HG02970 (cell line): ENCODE measurements around the gene AATK.

Experiments
- ATAC-seq: cut with Tn5 transposase; IDR thresholded peaks from one replicate; pipeline ENCODE4 v1.9.1; 2021; ENCODE audit warnings: mild to moderate bottlenecking, moderate library complexity, moderate number of reproducible peaks; ENCODE audit not compliant: unreplicated experiment, low FRiP score

The AATK gene

DNA sequence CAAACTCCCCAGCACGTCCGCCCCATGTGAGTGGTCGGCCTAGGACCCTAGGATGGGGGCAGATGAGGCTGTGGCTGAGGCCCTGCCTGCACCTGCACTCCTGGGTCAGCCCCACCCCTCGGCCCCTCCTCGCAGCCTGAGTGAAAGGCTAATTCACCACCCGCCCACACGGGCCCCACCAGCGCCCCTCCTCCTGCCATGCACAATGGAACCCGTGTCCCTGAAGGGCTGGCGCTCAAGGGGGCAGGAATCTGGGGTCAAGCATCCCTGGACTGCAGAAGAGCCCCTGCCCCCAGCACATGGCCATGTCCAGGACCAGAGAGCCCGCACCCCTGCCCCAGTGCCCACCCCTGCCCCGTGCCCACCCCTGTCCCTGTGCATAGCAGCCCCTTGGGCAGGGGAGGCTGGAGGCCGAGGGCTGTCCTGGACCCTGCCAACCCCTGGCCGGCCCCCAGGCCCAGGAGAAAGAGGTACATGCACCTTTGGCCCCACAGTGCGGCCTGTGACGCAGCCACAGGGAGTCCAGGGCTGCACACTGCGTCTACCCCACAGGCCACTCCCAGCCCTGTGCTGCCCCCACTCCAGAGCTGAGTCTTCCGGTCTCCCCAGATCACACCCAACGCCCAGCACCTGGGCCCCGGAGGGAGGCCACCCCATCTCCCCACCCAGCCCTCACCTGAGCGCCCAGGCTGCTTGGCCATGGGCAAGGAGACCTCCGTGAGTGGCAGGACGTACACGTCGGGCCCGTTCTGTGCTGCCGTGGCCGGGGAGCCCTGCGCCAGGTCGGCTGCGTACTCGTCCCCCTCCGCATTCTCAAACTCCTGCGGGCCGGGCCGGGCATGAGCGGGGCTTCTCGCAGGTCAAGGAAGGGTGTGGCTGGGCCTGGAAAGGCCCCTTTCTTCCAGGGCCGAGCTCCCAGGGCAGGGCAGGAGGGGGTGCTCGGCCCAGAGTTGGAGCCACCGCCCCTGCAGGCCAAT, 35.3 kb downstream of the AATK start:
- ATAC-seq, result no peak

DNA sequence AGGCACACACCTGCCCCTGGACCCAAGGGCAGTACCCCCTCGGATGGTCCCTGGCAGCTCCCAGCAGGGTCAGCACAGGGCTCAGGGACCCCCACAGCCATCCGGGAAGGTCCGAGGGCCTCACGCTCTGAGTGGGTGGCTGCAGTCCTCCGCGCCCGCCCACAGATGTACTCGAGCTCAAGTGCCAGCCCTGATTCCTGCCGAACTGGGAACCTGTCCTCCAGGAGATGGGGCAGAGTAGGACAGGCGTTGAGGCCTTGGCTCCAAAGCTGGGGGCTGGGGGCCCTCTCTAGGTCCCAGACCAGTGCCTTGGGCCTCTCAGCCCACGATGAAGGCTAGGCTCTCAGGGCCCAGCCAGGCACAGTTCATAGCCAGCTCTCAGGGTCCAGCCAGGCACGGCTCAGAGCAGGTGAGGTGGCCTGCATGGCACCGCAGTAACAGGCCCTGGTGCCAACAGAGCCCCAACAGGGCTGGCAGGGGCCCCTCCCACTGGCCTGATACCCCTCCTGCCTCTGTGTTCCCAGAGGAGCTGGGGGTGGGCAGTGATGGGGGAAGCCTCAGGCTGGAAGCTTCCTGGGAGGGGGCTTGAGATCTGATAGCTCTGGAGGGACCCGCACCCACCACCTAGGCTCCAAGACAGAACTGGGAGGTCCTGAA, 36.2 kb downstream of the AATK start:
- no peak for ATAC-seq

DNA sequence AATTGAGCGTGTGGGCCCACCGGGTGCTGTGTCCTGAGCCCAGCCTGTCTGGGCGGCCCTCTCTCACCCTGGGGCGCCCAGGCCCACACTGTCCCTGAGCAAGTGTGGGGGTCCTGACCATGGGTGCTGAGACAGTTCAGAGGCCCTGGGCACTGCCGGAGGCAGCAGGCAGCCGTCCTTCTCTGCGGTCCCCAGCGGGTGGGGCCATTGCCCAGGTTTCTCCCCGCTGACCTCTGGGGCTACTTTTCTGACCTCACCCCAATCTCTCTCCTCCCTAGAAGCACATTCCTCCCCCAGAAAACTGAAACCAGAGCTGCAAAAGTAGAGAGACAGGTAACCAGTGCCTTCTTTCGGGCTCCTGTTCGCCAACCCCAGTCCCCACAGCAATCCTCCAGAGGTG, 36.7 kb downstream of the AATK start:
- ATAC-seq, result no peak

DNA sequence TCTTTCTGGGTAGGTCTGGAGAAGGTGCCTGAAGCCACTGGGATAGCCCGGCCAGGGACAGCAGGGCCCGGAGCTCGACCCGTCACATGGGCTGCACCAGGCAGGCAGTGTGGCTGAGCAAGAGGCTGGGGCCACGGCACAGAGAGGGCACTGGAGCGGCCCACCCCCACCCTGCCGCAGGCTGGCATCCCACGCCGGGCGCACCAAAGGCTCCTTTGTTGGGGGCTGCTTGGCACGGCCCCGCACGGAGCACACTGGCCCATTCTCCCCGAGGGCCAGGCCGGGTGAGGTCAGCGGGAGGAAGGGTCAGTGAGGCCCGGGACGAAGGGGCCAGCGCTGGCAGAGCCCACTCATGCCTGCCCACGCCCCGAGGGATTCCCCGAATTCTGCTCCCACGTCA, 37.2 kb downstream of the AATK start:
- ATAC-seq, result no peak

DNA sequence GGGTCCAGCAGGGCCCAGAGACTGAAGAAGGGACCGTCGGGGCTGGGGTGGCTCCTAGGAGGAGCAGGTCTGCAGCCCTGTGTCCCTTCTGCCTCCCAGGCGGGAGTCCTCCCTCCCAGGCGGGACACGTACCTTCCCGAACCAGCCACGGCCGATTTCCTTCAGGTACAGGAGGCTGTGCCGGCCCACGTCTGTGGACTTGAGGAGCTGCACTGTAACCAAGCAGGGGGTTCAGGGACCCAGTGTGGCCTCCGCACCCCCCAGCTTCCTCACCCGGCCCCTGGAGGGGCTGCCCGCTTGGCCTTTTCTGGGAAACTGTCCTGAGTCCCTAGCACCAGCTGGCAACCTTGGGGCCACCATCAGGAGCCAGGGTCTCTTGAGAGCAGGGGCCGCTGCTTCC, 37.7 kb downstream of the AATK start:
- ATAC-seq, result no peak

DNA sequence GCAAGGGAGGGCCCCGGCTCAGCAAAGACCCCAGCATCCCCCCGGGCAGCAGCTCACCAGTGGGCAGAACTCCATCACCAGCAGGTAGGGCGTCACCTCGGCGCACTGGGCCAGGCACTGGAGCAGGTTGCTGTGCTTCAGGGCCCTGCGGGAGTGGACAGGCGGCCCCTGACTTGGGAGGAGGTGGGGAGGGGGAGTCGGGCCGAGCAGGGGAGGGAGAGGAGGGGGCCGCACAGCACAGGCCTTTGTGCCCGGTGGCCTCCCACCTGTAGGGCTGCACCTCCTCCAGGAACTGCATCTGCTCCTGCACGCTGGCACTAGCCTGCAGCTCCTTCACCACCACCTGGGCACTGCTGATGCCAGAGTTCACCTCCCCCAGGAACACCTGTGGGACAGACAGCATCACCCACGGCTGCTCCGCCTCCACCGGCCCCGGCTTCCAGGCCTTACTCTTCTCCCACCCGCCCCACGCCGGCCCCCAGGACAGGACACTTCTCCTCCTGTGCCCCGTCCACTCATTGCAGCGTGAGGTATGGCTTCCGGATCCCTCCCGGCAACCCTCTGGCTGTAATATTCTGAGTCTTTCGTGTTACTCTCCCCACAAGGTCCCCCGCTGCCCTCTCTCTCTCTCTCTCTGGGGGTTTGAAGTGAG, 38.4 kb downstream of the AATK start:
- no peak for ATAC-seq

DNA sequence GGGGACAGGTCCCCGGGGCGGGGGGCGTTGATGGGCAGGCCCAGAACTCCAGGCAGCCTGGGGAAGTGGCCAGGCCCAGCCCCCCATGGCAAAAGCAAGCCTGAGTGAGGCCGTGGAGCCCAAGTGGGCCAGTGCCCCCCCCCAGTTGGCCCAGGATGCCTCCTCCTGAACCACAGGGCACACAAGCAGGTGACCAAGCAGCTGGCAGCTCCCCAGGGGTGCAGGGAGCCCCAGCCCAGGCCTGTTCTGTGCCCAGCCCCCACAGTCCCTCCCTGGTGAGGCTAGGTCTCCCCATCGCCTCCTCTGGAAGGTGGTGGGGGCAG, 38.9 kb downstream of the AATK start:
- ATAC-seq, result no peak

DNA sequence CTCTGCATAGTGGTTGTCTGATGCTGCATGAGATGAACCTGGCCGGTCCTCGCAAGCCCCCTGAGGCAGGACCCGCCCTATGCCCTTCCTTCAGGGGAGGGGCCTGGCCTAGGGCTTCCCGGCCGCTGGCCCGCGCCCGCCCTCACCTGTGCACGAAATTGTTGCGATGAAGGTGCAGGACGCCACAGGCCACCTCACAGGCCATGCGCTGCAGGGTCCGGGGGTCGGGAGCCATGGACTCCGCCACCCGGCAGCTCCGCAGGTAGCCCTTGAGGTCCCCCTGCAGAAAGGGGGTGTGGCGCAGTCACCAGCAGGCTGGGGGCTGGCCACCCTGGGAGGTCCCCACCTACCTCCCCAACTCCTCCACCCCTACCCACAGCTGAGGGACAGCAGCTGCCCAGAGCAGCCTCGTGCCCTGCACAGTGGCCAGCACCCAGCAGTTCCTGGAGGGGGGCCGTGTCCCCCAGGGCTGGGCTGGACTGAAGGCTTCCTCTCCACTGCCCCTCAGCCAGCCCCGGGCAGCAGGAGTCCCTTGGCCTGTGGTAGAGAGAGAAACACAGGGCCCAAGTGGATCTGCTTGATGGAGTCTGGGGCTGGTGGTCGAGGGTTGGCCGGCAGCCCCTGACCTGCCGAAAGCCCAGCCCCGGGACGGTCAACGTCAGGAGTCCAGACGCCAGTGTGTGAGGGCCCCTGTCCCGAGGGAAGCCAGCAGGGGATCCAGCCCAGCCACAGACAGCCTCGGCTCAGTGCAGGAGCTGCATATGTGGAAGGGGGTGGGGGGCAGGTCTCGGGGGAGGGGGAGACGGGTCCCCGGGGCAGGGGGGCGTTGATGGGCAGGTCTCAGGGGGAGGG, 39.5 kb downstream of the AATK start:
- no peak for ATAC-seq

DNA sequence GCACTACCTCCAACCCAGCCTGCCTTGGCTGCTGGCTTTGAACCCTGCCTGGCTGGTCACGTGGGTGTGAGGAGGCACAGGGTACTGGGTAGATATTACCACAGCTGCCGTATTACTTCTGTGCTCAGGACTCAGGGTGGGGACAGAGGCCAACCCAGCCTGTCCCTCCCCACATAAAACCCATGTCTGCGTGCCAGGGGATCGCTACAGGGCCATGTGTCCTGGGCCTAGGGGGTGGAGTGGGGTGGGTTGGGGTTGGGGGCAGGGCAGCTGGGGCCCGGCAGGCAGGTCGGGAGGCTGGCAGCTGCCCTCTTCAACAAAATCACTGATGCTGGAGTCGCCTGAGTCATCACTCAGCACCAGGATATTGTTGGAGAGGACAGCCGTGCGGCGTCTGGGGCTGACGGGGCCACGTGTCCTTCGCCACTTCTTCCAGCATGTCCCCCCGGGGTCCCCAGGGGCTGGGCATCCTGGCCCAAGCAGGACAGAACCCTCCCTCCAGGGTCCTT, 40.4 kb downstream of the AATK start:
- ATAC-seq, result no peak

DNA sequence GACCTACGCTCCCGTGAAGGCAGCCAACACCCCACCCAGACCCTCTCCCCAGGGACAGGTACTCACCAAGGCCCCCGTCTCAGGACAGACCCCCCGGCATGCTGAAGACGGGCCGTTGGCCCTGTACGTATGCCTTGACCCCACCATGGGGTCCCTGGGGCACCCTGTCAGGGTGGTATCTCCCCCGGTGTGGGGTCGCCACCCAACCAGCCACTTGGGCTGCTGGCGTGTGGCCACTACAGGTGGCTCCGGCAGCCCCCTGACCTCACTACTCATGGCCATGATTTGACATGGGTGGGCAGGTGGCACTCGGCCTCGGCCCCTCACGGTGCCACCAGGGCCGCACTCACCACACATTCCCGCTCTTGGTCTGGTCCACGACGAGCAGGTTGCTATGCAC, 41.6 kb downstream of the AATK start:
- no peak for ATAC-seq

DNA sequence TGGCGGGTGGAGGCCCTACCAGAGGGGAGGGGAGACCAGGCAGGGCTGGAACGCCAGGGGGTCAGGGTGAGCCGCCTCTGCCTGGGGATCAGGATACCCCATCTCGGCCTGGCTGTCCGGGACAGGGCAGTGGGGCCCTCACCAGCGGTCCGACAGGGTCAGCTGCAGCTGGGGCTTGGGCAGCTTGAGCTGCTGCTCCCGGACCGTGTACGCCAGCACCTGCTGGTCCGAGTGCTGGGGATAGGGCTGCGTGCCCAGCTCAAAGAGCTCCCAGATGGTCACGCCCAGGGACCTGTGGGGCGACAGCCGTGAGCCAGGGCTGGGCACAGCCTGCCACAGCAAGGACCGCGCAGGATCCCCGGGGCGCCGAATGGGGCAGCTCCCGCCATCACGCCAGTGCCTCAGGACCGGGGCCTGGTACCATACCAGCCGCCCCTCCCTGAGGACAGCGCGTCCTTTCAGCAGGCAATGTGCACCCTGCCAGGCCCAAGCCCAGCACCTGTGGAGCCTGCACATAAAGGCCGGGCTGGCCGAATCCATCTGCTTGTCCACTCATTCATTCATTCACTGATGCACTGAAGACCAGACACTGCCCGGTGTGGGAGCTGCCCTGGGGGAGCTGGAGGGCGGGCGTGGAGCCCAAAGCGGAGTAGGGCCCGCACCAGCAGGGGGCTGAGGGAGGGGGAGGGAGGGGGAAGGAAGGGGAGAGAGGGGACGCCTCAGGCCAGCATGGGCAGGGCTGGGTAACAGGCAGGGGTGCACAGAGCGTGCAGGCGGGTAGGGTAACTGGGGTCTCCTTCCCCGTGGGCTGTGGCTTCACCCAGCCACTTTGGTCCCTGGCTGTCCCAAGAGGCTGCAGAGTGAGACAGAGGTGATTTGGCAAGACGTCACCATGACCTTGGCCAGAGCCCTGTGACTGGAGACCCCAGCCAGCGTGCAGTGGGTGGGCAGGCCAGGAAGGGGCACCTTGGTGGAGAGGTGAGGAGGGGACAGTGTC, 42.7 kb downstream of the AATK start:
- ATAC-seq, result no peak

DNA sequence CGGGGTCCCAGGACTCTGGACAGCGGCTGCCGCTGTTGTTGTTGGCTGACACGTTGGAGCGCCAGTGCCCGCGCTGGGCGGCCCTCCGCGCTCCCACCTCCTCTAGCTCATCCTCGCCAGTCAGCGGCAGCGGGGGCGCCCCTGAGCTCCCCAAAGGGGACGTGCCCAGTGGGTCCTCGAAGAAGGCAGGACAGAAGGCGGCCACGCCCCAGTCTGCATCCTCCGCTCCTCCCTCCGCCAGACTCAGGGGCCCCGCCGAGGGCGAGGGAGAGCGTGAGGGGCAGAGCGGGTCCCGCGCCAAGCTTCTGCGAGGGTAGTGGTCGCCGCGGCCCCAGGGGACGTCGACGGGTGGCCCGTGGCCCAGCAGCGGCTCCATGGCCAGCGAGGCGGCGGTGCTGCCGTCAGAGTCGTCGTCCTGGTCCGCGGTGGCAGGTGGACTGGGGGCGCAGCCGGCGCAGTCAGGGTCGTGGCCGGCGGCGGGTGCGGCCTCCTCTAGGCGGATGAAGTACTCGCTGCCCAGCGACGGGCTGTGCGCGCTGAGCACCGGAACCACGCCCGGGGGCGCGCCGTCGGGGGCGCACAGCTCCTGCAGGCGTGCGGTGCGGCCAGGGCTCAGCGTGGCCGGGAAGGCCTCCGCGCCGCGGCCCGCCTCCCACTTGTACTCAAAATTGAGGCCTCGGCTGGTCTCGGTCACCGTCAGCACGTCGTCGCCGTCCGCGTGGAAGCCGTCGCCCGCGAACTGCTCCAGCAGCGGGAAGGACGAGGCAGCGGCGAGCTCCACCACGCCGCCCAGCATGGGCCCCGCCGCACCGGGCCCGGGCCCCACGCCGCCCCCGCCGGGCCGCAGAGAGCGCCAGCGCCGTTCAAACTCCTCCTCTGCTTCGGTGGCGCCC, 43.9 kb downstream of the AATK start:
- ATAC-seq, result no peak

DNA sequence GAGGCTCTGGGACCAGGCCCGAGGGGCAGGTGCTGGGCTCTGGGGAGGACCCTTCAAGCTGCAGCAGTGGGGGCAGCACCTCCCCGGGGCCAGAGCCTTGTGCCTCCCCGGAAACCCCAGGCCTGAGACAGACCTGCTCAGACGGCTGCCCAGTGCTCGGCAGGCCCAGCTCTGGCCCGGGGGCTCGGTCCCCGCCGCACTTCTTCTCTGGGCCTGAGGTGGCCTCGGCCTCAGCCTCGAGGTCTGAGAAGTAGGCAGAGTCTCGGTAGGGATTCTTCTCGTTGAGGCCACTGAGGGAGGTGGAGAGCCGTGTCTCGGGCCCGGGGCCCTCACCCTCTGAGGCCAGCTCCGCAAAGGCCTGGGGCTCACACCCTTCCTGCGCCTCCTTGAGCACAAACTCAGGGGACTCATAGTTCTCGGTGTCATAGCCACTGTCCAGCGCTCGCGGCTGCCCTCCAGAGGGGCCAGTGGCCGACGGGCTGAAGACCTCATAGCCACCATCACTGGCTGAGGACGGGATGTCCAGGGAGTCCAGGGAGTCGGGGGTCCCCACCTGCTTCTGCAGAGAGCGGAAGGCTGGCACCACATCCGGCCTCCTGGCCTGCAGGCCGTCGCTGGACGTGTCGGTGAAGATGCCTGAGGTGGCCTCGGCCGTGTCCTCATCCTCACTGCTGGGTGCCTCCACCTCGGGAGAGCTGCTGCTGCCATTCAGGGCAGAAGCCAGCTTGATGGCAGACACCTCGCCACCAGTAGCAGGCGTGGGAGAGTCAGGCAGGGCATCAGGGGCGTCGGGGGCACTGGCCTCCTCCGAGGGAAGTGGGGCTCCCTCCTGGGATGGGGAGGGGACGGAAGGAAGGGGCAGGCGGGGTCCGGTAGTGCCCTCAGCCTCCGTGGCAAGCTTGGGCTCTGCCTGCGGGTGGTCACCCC, 45.1 kb downstream of the AATK start:
- ATAC-seq, result no peak

DNA sequence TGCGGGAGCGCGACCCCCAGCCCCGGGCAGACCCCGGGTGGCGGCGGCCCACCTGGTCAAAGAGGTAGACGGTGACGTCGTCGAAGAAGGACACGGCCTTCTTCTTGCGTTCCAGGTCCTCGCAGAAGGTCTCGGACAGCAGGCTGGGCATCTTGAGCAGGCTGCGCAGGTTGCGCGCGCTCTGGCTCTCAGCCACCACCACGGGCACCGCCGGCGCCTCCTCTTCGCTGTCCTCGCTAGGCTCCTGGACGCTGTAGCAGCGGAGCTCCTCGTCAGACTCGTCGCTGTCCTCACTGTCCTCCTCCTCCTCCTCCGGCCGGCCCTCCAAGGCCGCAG, 45.9 kb downstream of the AATK start:
- no peak for ATAC-seq

DNA sequence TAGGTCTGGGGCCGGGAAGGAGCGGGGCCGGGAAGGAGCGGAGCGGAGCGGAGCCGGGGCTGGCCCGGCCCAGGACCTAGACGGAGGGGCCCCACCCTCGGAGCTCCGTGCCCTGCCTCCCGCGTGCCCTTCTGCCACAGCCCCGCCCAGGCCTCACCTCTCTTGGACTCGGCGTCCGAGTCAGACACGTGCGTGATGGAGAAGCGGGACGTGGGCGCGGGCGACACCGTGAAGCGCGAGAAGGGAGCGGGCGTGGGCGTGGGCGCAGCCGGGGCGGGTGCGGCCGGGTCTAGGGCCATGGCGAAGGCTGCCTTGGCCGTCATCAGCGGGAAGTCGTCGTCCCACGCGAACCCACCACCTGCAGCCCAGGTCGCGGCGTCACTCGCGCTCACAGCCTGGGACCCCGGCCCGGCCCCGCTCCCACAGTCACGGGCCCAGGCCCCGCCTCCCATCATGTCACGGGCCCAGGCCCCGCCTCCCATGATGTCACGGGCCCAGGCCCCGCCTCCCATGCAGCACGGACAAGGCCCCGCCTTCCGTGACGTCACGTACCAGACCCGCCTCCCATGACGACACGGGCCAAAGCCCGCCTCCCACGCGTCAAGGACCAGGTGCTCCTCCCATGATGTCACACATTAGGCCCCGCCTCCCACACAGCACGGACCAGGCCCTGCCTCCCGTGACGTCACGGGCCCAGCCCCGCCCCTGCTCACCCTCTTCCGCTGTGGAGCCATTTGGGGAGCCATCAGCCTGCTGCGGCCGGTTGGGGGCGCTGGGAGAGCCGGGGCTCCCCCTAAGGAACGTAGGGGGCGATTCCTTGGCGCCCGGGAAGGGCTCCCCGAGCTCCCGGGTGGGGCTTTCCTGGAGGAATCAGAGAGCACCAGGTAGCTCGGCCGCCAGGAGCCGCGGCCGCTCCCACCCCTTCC, 46.5 kb downstream of the AATK start:
- ATAC-seq, result no peak
